IMR-90 (cell line): ENCODE measurements around the gene NISCH. TPM values are rescaled to one million over a fixed set of nuclear protein-coding genes. Genes with fewer than 3 reads are reported as not detected.

Source experiments
- ATAC-seq: fragments of 200-7000 bp; cut with Tn5 transposase; 2 replicates; pipeline ENCODE4 v1.9.1; 2020; ENCODE audit warnings: low read depth, mild to moderate bottlenecking, moderate library complexity
- BruUV-seq: library from RNA; stranded (reverse); fragments of 400-500 nt; replicated peaks from 2 replicates; lab custom pipeline; 2021; lab: Mats Ljungman, UMichigan
- CTCF ChIA-PET: fragments of 300-600 bp; formaldehyde crosslinking; extraction: SDS; loops from one replicate; lab custom pipeline; 2021; ENCODE audit warnings: antibody characterized with exemption; lab: Yijun Ruan, JAX
- POLR2A ChIA-PET: fragments of 300-600 bp; sonication (Branson Sonifier 250); formaldehyde crosslinking; loops from one replicate; lab custom pipeline; 2022; ENCODE audit warnings: antibody characterized with exemption; ENCODE audit not compliant: unreplicated experiment; lab: Charles Lee
- DNase-seq: peaks from one replicate; pipeline ENCODE4 v3.0.0; 2013
- H2AFZ ChIP-seq: replicated peaks from 2 replicates; pipeline ENCODE3; 2013; ENCODE audit warnings: low read length, mild to moderate bottlenecking; ENCODE audit not compliant: poor library complexity
- H2AK5ac ChIP-seq: 2 replicates; pipeline ENCODE4 v1.6.1; 2013; ENCODE audit warnings: low read depth, low read length, inconsistent platforms
- H2AK9ac ChIP-seq: replicated peaks from 2 replicates; pipeline ENCODE3; 2013; ENCODE audit warnings: mild to moderate bottlenecking, low read depth, low read length, moderate library complexity; ENCODE audit not compliant: poor library complexity
- H2BK120ac ChIP-seq: 2 replicates; pipeline ENCODE4 v1.6.1; 2013; ENCODE audit warnings: low read depth, low read length, inconsistent platforms
- H2BK15ac ChIP-seq: 3 replicates; pipeline ENCODE4 v1.6.1; 2013; ENCODE audit warnings: low read depth, low read length, inconsistent platforms
- H2BK20ac ChIP-seq: 2 replicates; pipeline ENCODE4 v1.6.1; 2013; ENCODE audit warnings: low read depth, mild to moderate bottlenecking, inconsistent platforms, low read length, moderate library complexity
- H2BK5ac ChIP-seq: 2 replicates; pipeline ENCODE4 v1.6.1; 2013; ENCODE audit warnings: mild to moderate bottlenecking, low read depth, low read length, inconsistent platforms; ENCODE audit not compliant: poor library complexity, severe bottlenecking
- H3K14ac ChIP-seq: replicated peaks from 2 replicates; pipeline ENCODE4 v1.6.1; 2013; ENCODE audit warnings: low read depth, low read length, inconsistent platforms
- H3K18ac ChIP-seq: 2 replicates; pipeline ENCODE4 v1.6.1; 2013; ENCODE audit warnings: low read depth, low read length, control low read depth
- H3K23ac ChIP-seq: 2 replicates; pipeline ENCODE4 v1.6.1; 2013; ENCODE audit warnings: low read depth, low read length, inconsistent platforms
- H3K27ac ChIP-seq: 2 replicates; pipeline ENCODE4 v1.5.1; 2013; ENCODE audit warnings: mild to moderate bottlenecking, control low read depth, low read length; ENCODE audit not compliant: insufficient read depth
- H3K27me3 ChIP-seq: 2 replicates; pipeline ENCODE4 v1.6.1; 2013; ENCODE audit warnings: low read length; ENCODE audit not compliant: control insufficient read depth, insufficient read depth
- H3K36me3 ChIP-seq: 2 replicates; pipeline ENCODE4 v1.6.1; 2013; ENCODE audit warnings: low read length, mixed read lengths; ENCODE audit not compliant: control insufficient read depth, insufficient read depth
- H3K4ac ChIP-seq: 2 replicates; pipeline ENCODE4 v1.6.1; 2013; ENCODE audit warnings: low read depth, low read length, inconsistent platforms
- H3K4me1 ChIP-seq: 2 replicates; pipeline ENCODE4 v1.6.1; 2013; ENCODE audit warnings: low read length, mixed read lengths; ENCODE audit not compliant: control insufficient read depth, insufficient read depth
- H3K4me2 ChIP-seq: 2 replicates; pipeline ENCODE4 v1.6.1; 2013; ENCODE audit warnings: low read depth, mild to moderate bottlenecking, control low read depth, low read length, moderate library complexity
- H3K4me3 ChIP-seq: 2 replicates; pipeline ENCODE4 v1.5.1; 2013; ENCODE audit warnings: low read depth, mild to moderate bottlenecking, control low read depth, low read length, moderate library complexity; ENCODE audit not compliant: insufficient read depth
- H3K56ac ChIP-seq: 2 replicates; pipeline ENCODE4 v1.6.1; 2013; ENCODE audit warnings: low read length, inconsistent platforms; ENCODE audit not compliant: insufficient read depth; ENCODE audit errors: extremely low read depth
- H3K79me1 ChIP-seq, 2 experiments: 2 replicates each; pipeline ENCODE4 v1.6.1; 2013; ENCODE audit warnings: low read length in 2 of 2, inconsistent platforms in 1 of 2, low read depth in 1 of 2
- H3K9ac ChIP-seq: 2 replicates; pipeline ENCODE4 v1.6.1; 2013; ENCODE audit warnings: low read depth, low read length, control low read depth
- H3K9me1 ChIP-seq: 2 replicates; pipeline ENCODE4 v1.6.1; 2013; ENCODE audit warnings: low read length, inconsistent platforms; ENCODE audit not compliant: insufficient read depth
- H3K9me3 ChIP-seq: 2 replicates; pipeline ENCODE4 v1.6.1; 2013; ENCODE audit warnings: low read length; ENCODE audit not compliant: control insufficient read depth, insufficient read depth
- H4K20me1 ChIP-seq: 2 replicates; pipeline ENCODE4 v1.6.1; 2013; ENCODE audit warnings: low read length, inconsistent platforms; ENCODE audit not compliant: insufficient read depth
- H4K5ac ChIP-seq: 2 replicates; pipeline ENCODE4 v1.6.1; 2013; ENCODE audit warnings: mild to moderate bottlenecking, low read depth, low read length, control low read depth
- H4K8ac ChIP-seq, 2 experiments: 2 replicates each; pipeline ENCODE4 v1.6.1; 2013; ENCODE audit warnings: low read depth in 2 of 2, low read length in 2 of 2, control low read depth in 1 of 2, inconsistent platforms in 1 of 2
- H4K91ac ChIP-seq: 2 replicates; pipeline ENCODE4 v1.6.1; 2013; ENCODE audit warnings: low read depth, low read length, inconsistent platforms; ENCODE audit not compliant: insufficient read depth
- MAZ ChIP-seq: IDR thresholded peaks from 2 replicates; pipeline ENCODE4 v1.6.1; 2012; ENCODE audit warnings: low read depth, mild to moderate bottlenecking, low read length, improper control_type of control experiment, moderate library complexity, borderline replicate concordance
- WGBS, 2 experiments: methylation state at CpG; one replicate each; pipeline versions ENCODE4 v1.1.5 to v1.1.7; 2013; ENCODE audit warnings: missing lambda C conversion rate in 2 of 2; ENCODE audit not compliant: insufficient read length in 1 of 2; ENCODE audit errors: extremely low coverage in 2 of 2; 5-methylcytosine and 5-hydroxymethylcytosine counted together
- dilution Hi-C: fragments of 300-500 bp; cut with HindIII; formaldehyde crosslinking; loops from one replicate; pipeline ENCODE4 v1.14.3; 2018; ENCODE audit warnings: low sequenced_read_pairs; ENCODE audit not compliant: unreplicated experiment
- in situ Hi-C: fragments of 300-500 bp; cut with MboI; formaldehyde crosslinking; loops from 3 replicates; pipeline ENCODE4 v1.14.3; 2019; ENCODE audit warnings: low sequenced_read_pairs, inconsistent platforms, mixed read lengths
- intact Hi-C: fragments of 100-400 bp; cut with micrococcal nuclease; formaldehyde crosslinking; loops from 2 replicates; pipeline ENCODE4 v1.10.0; 2022
- polyA plus RNA-seq, 3 experiments: library from polyadenylated mRNA; depleted of rRNA; stranded (reverse); fragments of >200 nt; gene quantifications; 2 replicates each; pipeline ENCODE4 v1.2.3, GENCODE V29; 2012; ENCODE audit warnings: low replicate concordance in 1 of 3
- total RNA-seq: library from RNA; depleted of rRNA; stranded (reverse); fragments of >200 nt; gene quantifications from 2 replicates; pipeline ENCODE4 v1.2.3, GENCODE V29; 2012
- TF ChIP-seq, protein P1 (sequence below): conservative IDR thresholded peaks from 2 replicates; pipeline ENCODE4 v1.5.1; 2012; ENCODE audit warnings: mild to moderate bottlenecking, low read depth, low read length, improper control_type of control experiment
- TF ChIP-seq, protein P2 (sequence below): fragments of 150-350 bp; IDR thresholded peaks from 2 replicates; pipeline ENCODE4 v1.6.1; 2017; ENCODE audit warnings: mild to moderate bottlenecking, antibody characterized with exemption, low read length, low read depth

Gene NISCH
- total and polyA plus RNA-seq, 2 of the 4 experiments (the other 2 are of a cell fraction): 36.9 to 86.0 TPM

DNA sequence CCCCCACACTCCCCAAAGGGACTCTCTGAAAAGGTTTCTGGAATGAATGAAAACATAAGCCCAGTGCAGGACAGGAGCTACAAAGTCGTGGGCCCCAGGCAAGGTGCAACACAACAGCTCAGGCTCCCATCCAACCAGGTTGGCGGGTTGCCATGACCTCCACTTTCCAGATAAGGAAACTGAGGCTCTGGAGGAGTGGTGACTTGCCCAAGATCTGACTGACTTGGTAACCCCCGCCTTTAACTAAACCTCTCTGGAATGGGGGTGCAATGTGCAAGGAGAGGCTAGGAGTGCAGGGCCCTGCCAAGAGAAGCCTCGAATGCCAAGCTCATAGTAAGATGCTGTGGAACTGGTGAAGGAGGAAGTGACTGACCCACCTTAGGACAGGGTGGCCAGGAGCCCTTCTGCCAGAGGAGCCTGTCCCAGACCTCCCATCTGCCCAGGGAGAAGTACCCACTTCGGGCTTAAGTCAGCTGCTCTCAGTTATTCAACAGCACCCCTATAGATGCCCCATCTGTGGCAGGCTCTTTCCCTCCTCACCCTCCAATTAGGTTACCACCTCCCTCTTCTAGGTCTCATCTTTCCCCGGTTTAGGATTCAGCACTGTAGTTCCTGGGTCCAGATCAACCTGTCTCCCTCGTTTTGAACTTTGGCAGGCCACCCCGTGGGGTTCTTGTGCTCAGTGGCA lies 1.0 kb upstream of the NISCH start (continued):
- TF ChIP-seq MAZ: no peak

DNA sequence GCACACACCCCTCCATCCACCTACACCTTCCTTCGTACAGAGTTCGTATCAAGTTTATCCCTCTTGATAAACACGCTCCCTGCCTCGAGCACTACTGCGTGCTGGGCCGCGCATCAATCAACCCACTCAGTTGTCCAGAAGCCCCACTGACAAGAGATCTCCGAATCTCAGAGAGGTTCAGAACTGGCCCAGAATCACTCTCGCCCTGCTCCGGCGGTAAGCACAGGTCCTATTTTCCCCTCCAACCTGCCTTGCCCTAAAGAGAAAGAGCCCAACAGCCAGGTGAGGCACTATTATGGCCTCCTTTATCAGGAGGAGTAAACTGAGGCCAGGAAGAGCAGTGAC lies 494 bp upstream of the NISCH start:
- BruUV-seq: no TSS peak
- peak overlapping the region; percentile 61 for H3K9ac ChIP-seq

More for the DNA sequence above, 494 bp upstream of the NISCH start:
- Histone ChIP-seq H3K9me3 (no peaks in the 10 kb centered on the region), H4K91ac (peak overlapping the region; percentile 93), H3K4ac (peak overlapping the region; percentile 97), H3K27ac (peak overlapping the region; percentile 89), H2AFZ (peak overlapping the region; percentile 96), H3K9me1 (peaks cover 20% of the 10 kb centered on the region), H3K4me2 (peak overlapping the region; percentile 91), H3K27me3 (no peaks in the 10 kb centered on the region), H3K14ac (peak overlapping the region; percentile 95), H4K5ac (peak overlapping the region; percentile 76), H3K18ac (peak overlapping the region; percentile 66), H2AK5ac (peak overlapping the region; percentile 99), H2BK120ac (peak overlapping the region; percentile 92), H2BK15ac (peak overlapping the region; percentile 88; the same call in 2 of the 3 replicates), H3K36me3 (peaks cover 17% of the 10 kb centered on the region), H3K4me1 (peaks cover 15% of the 10 kb centered on the region), H3K23ac (peak overlapping the region; percentile 87; the same call in 1 of the 2 replicates), H2BK20ac (peak overlapping the region; percentile 77), H3K4me3 (peak overlapping the region; percentile 46), H3K79me1 (peaks cover 29 to 40% of the 10 kb centered on the region in 2 experiments), H2BK5ac (peak overlapping the region; percentile 68), H4K20me1 (peaks cover 14% of the 10 kb centered on the region), H4K8ac (peak overlapping the region; percentile 100), H2AK9ac (peak overlapping the region; percentile 94), H3K56ac (peak overlapping the region; percentile 80)
- dilution Hi-C loops (no loop called here), intact Hi-C loops (no loop called here), in situ Hi-C loops (no loop called here)
- 62% methylated on average over 11 of the region's 11 CpGs; no CpG with 5 or more reads in 1 of the 2 experiments for WGBS, 2 experiments
- TF ChIP-seq, protein P1, sequence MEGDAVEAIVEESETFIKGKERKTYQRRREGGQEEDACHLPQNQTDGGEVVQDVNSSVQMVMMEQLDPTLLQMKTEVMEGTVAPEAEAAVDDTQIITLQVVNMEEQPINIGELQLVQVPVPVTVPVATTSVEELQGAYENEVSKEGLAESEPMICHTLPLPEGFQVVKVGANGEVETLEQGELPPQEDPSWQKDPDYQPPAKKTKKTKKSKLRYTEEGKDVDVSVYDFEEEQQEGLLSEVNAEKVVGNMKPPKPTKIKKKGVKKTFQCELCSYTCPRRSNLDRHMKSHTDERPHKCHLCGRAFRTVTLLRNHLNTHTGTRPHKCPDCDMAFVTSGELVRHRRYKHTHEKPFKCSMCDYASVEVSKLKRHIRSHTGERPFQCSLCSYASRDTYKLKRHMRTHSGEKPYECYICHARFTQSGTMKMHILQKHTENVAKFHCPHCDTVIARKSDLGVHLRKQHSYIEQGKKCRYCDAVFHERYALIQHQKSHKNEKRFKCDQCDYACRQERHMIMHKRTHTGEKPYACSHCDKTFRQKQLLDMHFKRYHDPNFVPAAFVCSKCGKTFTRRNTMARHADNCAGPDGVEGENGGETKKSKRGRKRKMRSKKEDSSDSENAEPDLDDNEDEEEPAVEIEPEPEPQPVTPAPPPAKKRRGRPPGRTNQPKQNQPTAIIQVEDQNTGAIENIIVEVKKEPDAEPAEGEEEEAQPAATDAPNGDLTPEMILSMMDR: no peak
- TF ChIP-seq, protein P2, sequence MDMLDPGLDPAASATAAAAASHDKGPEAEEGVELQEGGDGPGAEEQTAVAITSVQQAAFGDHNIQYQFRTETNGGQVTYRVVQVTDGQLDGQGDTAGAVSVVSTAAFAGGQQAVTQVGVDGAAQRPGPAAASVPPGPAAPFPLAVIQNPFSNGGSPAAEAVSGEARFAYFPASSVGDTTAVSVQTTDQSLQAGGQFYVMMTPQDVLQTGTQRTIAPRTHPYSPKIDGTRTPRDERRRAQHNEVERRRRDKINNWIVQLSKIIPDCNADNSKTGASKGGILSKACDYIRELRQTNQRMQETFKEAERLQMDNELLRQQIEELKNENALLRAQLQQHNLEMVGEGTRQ: no peak
- ChIA-PET CTCF (no interaction called here), POLR2A (no interaction called here)
- DNase-seq (no peak), ATAC-seq (no peak)
